ELF-1 (cell line): ENCODE results near the gene EYA2.

Experiments
- DNase-seq: peaks from one replicate; pipeline ENCODE4 v3.0.0-alpha.2; 2016; ENCODE audit warnings: low read depth, low spot score

EYA2 gene

DNA sequence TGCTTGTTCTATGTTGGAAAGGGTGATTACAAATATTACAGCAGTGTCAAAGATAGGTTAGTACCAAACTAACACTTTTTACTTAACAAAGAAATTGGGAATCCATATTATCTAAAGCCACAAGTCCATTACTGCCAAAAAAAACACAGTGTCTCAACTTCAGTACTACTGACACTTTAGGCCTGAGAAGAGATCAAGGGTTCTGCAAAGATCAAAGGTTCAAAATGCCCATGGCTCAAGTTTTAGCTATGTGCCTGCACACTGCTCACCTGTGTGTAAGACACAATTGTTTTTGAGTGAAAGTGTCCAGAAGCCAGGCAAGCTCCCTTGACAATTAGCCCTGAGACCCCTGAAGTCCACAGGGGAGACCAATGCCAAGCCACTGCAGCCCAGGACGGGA lies 329.3 kb downstream of the EYA2 start:
- DNase-seq, result no peak

DNA sequence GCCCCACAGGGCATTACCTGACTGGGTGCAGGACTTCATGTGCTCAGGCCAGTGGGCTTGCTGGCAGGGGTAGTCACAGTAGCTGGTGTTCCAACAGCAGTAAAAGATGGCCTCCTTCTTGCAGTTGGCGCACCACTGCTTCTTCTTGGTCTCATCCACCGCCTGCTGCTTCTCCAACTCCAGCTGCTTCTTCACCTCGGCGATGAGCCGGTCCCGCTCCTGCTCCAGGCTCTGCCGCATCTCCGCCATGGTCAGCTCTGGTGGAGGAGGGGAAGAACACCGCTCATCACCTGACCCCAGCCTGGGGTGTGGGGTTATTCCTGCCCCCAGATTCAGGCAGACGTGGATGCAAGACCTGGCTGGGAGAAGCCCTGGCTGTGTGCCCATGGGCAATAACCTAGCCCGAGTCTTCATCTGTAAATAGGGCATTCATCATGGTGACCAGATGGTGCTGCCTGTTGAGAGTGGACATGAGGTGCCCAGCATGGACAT lies 329.7 kb downstream of the EYA2 start:
- no peak for DNase-seq

DNA sequence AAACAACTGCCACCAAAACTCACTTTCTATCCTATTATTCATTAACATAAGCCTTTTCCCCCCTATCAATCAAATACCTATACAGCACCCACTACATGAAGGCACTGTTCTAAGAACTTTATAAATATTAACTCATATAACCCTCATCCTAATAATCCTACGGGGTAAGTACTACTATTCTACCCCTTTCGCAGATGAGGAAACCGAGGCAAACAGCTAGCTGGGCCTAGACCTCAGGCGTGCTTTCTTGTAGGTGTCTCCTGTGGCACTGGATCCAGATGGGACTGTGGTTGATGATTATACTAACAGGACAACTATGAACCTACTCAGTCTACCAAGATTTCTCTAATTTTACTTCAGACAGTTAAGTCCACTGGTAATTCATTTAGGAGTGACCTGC lies 330.2 kb downstream of the EYA2 start:
- no peak for DNase-seq

DNA sequence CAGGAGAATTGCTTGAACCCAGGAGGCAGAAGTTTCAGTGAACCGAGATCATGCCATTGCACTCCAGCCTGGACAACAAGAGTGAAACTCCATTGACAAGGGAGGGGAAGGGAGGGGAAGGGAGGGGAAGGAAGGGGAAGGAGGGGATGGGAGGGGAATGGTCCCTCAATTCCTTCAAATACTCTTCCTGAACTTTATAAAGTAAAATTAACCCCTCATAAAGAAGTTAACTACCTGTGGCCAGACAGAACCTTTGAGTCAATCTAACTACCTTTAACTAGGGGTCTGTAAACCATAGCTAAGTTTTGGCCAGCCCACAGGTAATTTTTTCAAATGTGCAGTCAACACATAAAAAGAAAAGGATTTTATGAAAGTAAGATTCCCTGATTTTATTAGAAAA lies 330.8 kb downstream of the EYA2 start:
- DNase-seq, result no peak

DNA sequence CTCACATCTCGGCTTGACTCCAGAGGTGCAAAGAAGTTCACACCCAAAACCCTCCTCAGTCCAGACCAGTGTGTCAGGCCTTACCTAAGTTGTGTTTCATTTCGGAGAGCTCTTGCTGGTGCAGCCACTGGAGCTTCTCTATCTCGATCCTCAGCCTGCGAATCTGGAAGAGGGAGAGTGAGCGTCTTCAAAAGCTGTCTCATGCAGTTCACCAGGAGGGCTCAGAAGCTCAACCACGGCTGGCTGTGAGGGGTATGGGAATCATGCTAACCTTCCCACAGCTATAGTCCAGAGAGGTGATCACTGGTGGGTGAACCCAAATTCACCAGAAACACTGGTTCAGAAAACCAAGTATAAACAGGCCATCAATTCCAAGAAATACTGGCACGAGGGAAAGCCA lies 332.5 kb downstream of the EYA2 start:
- DNase-seq, result no peak

DNA sequence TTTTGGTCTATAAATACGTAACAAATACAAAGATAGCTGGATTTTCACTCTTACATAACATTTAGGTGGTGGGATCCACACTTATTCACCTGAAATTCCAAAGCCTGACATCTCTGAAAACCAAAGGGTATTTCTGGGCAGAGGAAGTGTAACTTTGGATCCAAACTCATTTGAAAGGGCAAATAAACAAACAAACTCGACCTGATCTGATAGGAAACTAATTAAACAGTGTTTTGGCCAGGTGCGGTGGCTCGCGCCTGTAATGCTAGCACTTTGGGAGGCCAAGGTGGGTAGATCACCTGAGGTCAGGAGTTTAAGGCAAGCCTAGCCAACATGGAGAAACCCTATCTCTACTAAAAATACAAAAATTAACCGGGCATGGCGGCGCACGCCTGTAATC lies 332.9 kb downstream of the EYA2 start:
- DNase-seq, result no peak

DNA sequence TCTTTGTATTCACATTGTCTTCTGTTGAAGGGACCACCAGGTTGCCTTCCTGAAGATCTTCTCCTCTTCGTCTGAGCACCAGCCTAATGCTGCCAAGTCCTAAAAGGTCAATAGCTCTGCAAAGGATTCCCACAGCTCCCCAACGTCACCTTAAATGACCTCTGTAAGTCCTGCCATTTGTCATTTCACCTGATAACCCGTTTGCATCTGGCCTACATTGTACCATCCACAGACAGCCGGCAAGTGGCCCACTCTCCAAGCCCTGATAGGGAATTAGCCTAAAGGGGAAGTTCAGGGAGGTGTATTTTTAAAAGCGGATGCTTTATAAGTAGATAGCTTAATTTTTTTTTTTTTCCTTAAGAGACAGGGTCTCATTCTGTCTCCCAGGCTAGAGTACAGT lies 334.0 kb downstream of the EYA2 start:
- no peak for DNase-seq

DNA sequence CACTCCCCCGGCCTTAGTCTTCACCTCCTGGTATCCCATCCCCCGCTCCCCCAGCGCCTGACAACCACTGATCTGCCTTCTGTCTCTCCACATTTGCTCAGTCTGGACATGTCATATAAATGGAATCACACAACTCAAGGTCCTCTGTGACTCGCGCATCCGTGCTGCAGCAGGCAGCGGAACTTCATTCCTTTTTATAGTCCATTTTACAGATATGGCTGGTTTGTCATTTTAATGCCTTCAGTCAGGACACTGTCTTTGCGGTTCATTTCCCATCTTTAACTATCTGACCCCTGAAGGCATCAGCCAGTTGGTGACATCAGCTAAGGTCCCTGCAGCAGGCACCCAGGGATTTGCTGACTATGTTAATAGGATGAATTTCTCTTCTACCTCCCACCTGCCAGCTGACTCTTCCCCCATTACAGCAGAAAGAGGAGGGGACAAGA lies 336.2 kb downstream of the EYA2 start:
- DNase-seq, result no peak

DNA sequence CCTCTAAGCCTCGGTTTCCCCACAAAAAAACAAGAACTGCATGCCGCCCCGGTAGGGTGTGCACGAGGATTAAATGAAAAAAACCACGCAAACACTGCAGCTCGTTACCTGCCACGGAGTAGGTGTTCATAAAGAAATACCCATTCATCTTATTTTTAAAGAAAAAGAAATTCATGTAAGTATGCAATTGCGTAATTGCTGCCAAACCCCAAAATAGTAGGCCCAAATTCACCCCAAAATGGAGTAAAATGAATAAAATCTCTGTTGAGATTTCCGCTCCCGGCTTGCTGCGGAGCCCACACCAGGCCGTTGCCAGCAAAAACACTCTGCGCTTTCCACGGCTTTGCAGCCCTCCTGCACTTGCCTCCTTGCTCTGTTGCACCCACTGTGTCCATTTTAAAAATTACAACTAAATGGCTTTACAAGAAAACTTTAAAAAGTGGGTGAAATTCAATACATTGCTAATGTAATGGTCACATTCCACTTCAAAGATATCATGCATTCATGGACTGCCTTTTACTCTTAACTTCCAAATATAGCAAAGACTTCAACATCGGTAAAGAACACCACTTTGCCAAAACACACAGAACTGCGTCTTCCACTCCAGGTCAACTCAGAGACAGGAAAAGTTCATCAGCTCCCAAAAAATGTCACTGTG lies 336.9 kb downstream of the EYA2 start:
- no peak for DNase-seq

DNA sequence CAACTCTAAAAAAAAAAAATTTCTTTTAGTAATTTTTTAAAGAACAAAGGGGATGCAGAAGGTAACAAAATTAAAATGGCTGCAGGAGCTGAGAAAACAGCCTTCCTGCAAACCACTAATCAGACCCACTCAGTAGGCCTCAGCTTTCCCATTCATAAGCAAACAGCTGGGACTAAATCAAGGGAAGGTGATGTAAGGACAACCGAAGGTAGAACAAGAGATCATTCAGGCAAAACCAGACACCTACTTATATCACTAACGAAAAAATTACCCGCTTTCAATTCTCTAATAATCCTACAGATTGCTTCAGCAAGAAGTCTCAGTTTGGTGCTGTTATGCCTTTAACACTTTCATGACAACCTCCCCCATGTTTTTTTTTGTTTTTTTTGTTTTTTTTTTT lies 337.9 kb downstream of the EYA2 start:
- DNase-seq, result no peak

DNA sequence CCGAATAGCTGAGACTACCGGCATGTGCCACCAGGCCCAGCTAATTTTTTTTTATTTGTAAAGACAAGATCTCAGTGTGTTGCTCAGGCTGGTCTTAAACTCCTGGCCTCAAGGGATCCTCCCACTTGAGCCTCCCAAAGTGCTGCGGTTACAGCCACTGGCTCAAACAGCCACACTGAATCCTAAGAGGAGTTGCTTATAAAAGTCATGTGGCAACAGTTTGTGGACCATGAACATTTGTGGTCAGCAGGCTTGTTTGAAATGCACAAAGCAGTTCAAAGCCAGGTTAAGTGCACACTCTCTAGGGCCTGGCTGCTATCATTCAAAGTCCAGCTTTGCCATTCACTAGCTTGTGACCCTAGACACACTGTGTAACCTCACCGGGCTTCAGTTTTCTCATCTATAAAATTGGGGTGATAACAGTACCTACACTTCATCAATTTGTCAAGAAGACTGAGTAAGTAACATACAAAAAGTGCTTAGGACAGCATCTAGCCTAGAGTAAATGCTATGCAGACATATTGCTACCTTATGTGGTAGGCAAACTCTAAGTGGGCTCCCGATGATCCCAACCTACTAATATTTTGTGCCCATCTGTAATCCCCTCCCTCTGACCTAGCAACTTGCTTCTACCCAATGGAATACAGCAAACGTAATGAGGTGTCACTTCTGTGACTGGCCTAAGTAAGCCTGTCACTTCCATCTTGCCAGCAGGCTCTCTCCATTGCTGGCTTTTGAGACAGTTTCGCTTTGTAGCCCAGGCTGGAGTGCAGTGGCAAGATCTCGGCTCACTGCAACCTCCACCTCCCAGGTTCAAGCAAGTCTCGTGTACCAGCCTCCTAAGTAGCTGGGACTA lies 338.9 kb downstream of the EYA2 start:
- DNase-seq, result no peak

DNA sequence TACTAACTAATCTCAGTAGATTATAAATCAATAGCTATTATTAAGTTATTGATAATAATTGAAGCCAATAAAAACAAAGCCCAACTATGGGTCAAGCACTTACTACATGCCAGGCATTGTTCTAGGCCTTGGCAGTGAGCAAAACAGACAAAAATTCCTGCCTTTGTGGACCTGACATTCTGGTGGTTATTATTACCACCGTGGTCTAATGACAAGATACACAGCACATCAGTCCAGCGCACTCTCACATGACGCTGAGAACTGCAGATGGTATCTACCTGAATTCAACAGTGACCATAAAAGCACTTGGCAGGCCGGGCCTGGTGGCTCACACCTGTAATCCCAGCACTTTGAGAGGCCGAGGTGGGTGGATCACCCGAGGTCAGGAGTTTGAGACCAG lies 340.5 kb downstream of the EYA2 start:
- no peak for DNase-seq

DNA sequence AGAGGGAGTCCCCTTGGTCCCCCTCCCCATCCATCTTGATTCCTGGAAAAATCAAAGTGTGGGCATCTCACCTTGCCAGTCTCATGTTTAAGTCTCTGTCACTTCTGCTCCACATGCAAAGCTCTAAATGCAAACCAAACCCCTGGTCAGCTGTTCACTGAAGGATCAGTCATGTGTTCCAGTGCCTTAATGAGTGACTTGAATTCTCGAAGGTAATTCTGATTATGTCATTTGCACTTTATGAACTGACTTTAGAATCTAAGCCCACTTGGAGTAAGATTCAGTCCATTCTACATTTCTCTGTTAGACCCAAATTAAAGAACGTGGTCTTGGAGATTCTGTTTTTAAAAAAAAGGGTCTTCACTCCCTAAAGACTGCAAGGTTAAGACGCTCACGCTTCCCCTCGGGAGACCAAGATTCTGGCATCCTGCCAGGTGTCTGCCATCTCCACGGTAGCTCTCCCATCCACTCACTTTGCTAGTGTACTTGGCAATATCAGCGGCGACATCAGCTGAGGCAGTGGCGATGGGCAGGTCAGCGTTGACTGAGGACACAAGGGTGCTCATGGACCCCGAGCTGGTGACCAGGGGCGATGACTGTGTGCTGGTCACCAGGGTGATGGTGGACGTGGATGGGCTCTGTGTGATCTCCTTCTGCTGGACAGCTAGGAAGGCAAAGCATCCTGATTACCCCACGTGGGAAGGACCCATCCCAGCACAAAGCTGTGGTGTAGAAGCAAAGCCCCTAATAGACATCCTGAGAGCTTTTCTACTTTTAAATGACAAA lies 341.4 kb downstream of the EYA2 start:
- DNase-seq, result no peak

DNA sequence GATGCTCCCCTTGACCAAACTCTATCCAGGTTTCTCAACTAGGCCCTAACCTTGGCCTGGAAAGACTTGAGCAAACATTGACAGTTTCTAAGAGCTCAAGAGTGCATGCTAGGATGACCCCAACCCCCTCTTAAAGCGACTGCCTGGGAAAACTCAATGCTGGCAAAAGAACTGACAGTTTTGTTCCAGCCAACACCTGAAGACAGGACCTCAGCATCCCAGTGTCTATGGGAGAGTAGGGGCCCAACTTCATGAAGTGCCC lies 341.9 kb downstream of the EYA2 start:
- no peak for DNase-seq

DNA sequence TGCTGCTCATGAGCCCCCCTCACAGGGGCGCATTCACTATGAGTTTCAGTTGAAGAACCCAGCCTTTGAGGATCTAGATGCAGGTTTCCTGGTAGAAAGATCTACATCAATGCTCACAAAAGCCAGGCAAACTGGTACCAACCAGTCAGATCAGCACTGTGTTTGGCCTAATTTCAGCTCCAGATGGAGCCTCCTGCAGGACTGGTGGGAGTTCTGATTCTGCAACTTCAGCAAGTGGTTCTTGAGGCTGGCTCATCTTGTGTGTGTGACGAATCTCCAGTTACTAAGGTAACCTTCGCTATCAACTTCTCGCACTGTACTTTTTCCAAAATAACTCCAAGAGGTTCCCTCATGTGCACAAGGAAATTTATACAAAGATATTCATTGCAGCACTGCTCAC lies 343.1 kb downstream of the EYA2 start:
- no peak for DNase-seq
